Esophagus squamous epithelium (tissue), 4 donors: Measurements from ENCODE around the gene VPS36.

Source experiments
- CTCF ChIP-seq, 6 experiments: fragments of 450-650 bp in 4 of 6; fragments of 200-600 bp in 2 of 6; sonication (generic) in 2 of 6; IDR thresholded peaks; one replicate each; pipeline ENCODE4 v1.5.1; 2016 to 2019; ENCODE audit warnings: antibody characterized with exemption in 6 of 6, mild to moderate bottlenecking in 4 of 6, moderate library complexity in 4 of 6
- POLR2A ChIP-seq, 4 donors: fragments of 450-650 bp; IDR thresholded peaks; one replicate each; pipeline ENCODE4 v1.6.1; 2017; ENCODE audit warnings: antibody characterized with exemption in 4 of 4, mild to moderate bottlenecking in 4 of 4, moderate library complexity in 3 of 4

- TF ChIP-seq CTCF (IDR thresholded peaks at IDR 0.05) (no peak), POLR2A (IDR thresholded peaks at IDR 0.05) (no peak)
Observed at GRCh38 chr13:52387721-52388120, 62.7 kb downstream of the VPS36 start.
